AG09309 (cell line): ENCODE results near the gene CHRNA1.

ENCODE experiments used
- DNase-seq: peaks from one replicate; pipeline ENCODE4 v3.0.0-alpha.2; 2010; ENCODE audit warnings: low read depth
- H3K4me3 ChIP-seq: 2 replicates; pipeline ENCODE4 v1.5.1; 2011; ENCODE audit warnings: mild to moderate bottlenecking, low read depth, low read length, moderate library complexity; ENCODE audit not compliant: control insufficient read depth
- TF ChIP-seq, protein P1 (sequence below): IDR thresholded peaks from 2 replicates; pipeline ENCODE4 v1.5.1; 2011; ENCODE audit warnings: mild to moderate bottlenecking, low read depth, low read length, inconsistent platforms; ENCODE audit not compliant: insufficient read depth, control insufficient read depth; ENCODE audit errors: missing control alignments

CHRNA1 gene

DNA sequence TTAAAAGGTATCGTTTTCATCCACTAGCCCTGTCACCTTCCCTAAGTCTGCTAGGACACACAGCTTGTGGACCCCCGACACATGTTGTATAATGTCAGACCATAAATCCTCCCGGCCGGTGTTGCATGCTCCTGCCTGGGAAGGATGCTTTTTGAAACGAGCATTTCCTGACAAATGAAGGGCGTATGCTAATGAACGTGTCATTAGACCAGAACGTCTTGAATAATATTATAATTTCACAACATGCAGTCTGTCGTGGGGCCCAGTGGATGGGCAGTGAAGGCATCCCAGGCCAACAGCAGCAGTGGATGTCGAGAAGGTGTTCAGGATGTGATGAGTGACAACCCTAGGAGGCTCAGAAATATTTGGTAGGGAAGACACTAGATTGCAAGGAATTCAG lies 7.5 kb downstream of the CHRNA1 start:
- DNase-seq = no peak
- TF ChIP-seq, protein P1, sequence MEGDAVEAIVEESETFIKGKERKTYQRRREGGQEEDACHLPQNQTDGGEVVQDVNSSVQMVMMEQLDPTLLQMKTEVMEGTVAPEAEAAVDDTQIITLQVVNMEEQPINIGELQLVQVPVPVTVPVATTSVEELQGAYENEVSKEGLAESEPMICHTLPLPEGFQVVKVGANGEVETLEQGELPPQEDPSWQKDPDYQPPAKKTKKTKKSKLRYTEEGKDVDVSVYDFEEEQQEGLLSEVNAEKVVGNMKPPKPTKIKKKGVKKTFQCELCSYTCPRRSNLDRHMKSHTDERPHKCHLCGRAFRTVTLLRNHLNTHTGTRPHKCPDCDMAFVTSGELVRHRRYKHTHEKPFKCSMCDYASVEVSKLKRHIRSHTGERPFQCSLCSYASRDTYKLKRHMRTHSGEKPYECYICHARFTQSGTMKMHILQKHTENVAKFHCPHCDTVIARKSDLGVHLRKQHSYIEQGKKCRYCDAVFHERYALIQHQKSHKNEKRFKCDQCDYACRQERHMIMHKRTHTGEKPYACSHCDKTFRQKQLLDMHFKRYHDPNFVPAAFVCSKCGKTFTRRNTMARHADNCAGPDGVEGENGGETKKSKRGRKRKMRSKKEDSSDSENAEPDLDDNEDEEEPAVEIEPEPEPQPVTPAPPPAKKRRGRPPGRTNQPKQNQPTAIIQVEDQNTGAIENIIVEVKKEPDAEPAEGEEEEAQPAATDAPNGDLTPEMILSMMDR = no peak
- H3K4me3 ChIP-seq = no peak overlapping the region

DNA sequence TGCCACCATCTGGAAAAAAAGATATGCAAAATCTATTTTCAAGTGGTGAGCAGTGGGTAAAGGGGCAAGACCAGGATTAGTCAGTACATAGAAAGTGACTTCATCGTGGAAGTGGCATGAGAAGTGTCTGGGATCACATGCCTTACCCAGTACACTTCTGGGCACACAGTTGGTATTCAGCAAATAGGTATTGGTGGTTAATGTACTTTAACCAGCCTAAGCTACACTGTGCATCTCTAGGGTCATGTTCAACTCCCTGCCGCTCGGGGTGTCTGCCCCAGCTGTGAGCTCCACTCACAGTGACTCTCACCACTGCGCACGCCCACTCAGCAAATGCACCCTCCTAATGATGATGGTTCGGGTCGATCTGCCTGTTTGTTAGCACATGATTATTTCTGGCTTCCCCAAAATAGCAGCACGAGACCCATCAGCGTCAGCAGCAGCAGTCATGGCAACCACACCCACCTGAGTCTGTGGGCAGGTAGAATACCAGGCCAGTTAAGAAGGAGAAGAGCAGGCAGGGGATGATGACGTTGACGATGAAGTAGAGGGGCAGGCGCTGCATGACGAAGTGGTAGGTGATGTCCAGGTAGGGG lies 11.1 kb downstream of the CHRNA1 start:
- DNase-seq = no peak
- H3K4me3 ChIP-seq = no peak overlapping the region
- TF ChIP-seq, protein P1 = no peak

DNA sequence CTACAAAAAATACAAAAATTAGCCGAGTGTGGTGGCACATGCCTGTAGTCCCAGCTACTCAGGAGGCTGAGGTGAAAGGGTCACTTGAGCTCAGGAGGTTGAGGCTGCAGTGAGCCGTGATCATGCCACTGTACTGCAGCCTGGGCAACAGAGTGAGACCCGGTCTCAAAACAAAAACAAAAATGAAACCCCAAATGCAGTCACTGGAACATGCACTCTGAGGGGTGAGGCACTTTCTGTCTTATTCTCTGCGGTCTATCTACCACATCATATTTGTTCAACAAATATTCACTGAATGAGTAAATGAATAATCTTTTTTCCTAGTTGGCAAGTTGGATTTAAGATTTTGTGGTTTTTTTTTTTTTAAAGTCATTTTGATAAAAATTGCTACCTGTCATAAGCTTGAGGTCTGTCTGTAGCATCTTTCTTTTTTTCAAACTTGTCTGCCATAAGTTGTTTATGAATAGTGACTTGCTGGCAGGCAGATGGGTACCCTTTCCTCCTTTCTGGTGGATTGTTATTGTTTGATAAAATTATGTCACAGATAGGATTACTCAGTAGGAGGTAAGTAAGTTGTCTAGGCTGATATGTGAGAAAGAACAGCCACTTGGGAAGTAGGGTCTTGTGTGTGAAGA lies 11.8 kb downstream of the CHRNA1 start:
- TF ChIP-seq, protein P1 = no peak
- no peak for DNase-seq
- H3K4me3 ChIP-seq = no peak overlapping the region

DNA sequence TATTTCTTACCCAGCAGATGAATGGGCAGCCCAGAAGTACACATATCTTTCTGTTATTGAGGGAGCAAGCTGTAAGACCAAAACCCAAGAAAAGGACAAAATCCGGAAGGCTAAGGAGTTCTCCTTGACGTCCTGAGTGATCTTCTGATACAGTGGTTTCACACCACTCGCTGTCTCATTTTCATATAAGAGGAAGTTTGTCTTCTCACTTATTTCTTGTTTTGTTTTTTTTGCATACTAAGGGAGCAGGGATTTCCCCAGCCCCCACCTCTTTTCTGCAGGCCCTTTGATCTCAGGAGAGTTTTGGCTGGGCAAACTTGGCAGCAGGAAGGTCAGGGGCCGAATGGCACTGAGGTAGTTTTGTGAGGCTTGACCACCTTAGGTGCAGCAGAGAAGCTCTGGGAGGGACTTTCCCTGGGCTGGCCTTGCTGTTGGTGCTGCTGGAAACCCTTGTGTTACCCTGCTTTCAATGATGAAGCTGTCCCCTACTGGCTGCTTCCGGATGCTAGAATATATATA lies 13.3 kb downstream of the CHRNA1 start:
- TF ChIP-seq, protein P1 = no peak
- no peak overlapping the region for H3K4me3 ChIP-seq
- no peak for DNase-seq

DNA sequence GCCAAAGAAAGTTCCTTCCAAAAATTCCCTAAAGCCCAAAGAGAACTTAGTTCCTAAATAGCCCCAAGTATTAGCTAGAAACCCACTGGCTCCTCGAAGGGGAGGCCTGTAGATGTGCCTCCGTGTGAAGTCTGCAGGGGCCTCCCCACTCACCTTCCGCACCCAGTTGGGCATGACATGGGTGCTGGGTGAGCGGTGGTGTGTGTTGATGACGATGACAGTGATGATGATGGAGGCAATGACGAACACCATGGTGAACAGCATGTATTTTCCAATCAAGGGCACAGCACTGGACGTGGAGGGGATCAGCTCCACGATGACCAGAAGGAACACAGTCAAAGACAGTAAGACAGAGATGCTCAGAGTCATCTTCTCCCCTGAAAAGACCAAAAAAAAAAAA lies 14.5 kb downstream of the CHRNA1 start:
- H3K4me3 ChIP-seq = no peak overlapping the region
- no peak for DNase-seq
- TF ChIP-seq, protein P1 = no peak

DNA sequence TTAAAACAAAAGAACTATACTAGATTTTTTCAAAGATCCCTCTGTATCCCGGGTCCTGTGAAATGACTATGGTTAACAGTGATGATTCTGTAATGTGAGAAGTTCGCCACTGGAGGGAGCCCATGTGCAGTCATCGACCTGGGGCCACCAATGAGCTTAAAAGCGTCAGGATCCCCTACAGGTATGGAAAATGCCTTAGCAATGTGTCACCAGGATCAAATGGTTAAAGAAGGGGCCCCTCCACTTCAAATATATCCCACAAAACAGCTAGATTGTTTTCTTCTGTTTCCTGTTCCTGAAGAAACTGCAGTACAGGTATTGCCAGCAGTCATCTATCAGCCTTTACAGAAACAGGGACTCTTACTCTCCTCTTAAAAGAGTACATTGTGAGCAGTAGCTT lies 15.3 kb downstream of the CHRNA1 start:
- TF ChIP-seq, protein P1 = peak; percentile 80
- no peak overlapping the region for H3K4me3 ChIP-seq
- DNase-seq = no peak

DNA sequence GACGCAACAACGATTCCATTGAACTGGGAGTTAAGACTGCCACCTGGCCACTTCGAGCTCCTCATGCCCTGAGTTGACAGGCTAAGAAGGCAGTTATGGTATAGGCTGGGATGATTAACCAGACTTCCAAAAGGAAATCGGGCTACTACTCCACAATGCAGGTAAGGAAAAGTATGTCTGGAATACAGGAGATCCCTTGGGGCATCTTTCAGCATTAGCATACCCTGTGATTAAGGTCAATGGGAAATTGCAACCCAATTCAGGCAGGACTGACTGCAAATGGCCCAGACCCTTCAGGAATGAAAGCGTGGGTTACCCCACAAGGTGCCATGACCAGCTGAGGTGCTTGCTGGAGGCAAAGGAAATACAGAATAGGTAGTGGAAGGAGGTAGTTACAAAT lies 19.1 kb downstream of the CHRNA1 start:
- TF ChIP-seq, protein P1 = no peak
- DNase-seq = no peak
- H3K4me3 ChIP-seq = no peak overlapping the region
